Measurements from ENCODE around the gene DDA1. TPM values are rescaled to one million over a fixed set of nuclear protein-coding genes. Genes with fewer than 3 reads are reported as not detected.

Gene DDA1
- total and polyA plus RNA-seq, 2 of the 13 experiments (the other 11 are each of a cell fraction or from before 2014, with no cell fraction given), result 24.5 to 26.0 TPM

DNA sequence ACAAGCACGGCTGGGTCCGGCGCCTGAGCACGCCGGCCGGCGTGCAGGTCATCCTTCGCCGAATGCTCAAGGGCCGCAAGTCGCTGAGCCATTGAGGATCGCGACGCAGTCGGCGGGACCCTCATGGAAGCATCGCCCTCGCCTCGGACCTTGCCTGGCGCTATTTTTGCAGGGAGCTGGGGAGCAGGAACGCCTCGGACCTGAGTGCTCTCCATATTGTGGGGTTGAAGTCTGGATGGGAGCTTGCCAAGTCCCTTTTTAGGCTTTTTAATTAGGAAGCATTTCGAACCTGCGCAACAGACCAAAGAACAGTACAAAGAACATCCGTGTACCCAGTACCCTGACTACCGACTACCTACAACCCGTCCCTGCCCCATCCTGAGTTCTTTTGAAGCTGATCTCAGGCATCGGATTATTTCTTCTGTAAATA, 3.1 kb upstream of the DDA1 start (continued):
- no peak for TF ChIP-seq ZFP1 (CRISPR knock-in tag; IDR thresholded peaks at IDR 0.05)
- no peak for TF ChIP-seq HOXD1 (CRISPR knock-in tag; IDR thresholded peaks at IDR 0.05)
- no peak for TF ChIP-seq ZNF501 (CRISPR knock-in tag; IDR thresholded peaks at IDR 0.05)
- TF ChIP-seq, protein P1, sequence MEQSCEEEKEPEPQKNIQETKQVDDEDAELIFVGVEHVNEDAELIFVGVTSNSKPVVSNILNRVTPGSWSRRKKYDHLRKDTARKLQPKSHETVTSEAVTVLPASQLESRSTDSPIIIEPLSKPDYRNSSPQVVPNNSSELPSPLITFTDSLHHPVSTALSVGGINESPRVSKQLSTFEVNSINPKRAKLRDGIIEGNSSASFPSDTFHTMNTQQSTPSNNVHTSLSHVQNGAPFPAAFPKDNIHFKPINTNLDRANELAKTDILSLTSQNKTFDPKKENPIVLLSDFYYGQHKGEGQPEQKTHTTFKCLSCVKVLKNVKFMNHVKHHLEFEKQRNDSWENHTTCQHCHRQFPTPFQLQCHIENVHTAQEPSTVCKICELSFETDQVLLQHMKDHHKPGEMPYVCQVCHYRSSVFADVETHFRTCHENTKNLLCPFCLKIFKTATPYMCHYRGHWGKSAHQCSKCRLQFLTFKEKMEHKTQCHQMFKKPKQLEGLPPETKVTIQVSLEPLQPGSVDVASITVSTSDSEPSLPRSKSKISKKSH (CRISPR knock-in tag; IDR thresholded peaks at IDR 0.05; ENCODE audit: borderline replicate concordance), result no peak
- TF ChIP-seq, protein P2, sequence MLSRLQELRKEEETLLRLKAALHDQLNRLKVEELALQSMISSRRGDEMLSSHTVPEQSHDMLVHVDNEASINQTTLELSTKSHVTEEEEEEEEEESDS (CRISPR knock-in tag; IDR thresholded peaks at IDR 0.05; ENCODE audit: borderline replicate concordance), result no peak
- no peak for TF ChIP-seq ELF4 (CRISPR knock-in tag; IDR thresholded peaks at IDR 0.05; ENCODE audit: borderline replicate concordance)
- no peak for TF ChIP-seq MED1 (CRISPR knock-in tag; IDR thresholded peaks at IDR 0.05)
- peak; percentile 4; the same call in 1 of the 2 replicates for TF ChIP-seq HNF4G (IDR thresholded peaks at IDR 0.05; ENCODE audit: borderline replicate concordance, low read depth, low read length)
- no peak for TF ChIP-seq HNF4G (CRISPR knock-in tag; IDR thresholded peaks at IDR 0.05; ENCODE audit: borderline replicate concordance, low read depth)
- TF ChIP-seq AKAP8 (CRISPR knock-in tag; IDR thresholded peaks at IDR 0.05), result no peak
- TF ChIP-seq, protein P3, sequence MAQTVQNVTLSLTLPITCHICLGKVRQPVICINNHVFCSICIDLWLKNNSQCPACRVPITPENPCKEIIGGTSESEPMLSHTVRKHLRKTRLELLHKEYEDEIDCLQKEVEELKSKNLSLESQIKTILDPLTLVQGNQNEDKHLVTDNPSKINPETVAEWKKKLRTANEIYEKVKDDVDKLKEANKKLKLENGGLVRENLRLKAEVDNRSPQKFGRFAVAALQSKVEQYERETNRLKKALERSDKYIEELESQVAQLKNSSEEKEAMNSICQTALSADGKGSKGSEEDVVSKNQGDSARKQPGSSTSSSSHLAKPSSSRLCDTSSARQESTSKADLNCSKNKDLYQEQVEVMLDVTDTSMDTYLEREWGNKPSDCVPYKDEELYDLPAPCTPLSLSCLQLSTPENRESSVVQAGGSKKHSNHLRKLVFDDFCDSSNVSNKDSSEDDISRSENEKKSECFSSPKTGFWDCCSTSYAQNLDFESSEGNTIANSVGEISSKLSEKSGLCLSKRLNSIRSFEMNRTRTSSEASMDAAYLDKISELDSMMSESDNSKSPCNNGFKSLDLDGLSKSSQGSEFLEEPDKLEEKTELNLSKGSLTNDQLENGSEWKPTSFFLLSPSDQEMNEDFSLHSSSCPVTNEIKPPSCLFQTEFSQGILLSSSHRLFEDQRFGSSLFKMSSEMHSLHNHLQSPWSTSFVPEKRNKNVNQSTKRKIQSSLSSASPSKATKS (CRISPR knock-in tag; IDR thresholded peaks at IDR 0.05), result no peak
- TF ChIP-seq ZNF33A (CRISPR knock-in tag; IDR thresholded peaks at IDR 0.05; ENCODE audit: borderline replicate concordance), result no peak
- no peak for TF ChIP-seq ZNF790 (CRISPR knock-in tag; IDR thresholded peaks at IDR 0.05; ENCODE audit: borderline replicate concordance)
- TF ChIP-seq RBAK (CRISPR knock-in tag; IDR thresholded peaks at IDR 0.05), result no peak
- TF ChIP-seq ZSCAN12 (CRISPR knock-in tag; IDR thresholded peaks at IDR 0.05), result 0 out of 2 replicates have a peak, but pooled peaks have one; percentile 60
- TF ChIP-seq KDM6A (CRISPR knock-in tag; IDR thresholded peaks at IDR 0.05; ENCODE audit: low read depth), result no peak
- TF ChIP-seq, protein P4, sequence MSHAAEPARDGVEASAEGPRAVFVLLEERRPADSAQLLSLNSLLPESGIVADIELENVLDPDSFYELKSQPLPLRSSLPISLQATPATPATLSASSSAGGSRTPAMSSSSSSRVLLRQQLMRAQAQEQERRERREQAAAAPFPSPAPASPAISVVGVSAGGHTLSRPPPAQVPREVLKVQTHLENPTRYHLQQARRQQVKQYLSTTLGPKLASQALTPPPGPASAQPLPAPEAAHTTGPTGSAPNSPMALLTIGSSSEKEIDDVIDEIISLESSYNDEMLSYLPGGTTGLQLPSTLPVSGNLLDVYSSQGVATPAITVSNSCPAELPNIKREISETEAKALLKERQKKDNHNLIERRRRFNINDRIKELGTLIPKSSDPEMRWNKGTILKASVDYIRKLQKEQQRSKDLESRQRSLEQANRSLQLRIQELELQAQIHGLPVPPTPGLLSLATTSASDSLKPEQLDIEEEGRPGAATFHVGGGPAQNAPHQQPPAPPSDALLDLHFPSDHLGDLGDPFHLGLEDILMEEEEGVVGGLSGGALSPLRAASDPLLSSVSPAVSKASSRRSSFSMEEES (CRISPR knock-in tag; IDR thresholded peaks at IDR 0.05), result 0 out of 2 replicates have a peak, but pooled peaks have one; percentile 7
- no peak for TF ChIP-seq ZNF569 (CRISPR knock-in tag; IDR thresholded peaks at IDR 0.05; ENCODE audit: borderline replicate concordance)
- no peak for TF ChIP-seq HIVEP1 (CRISPR knock-in tag; IDR thresholded peaks at IDR 0.05)
- TF ChIP-seq SMYD3 (CRISPR knock-in tag; IDR thresholded peaks at IDR 0.05), result no peak
- TF ChIP-seq ZFAT (CRISPR knock-in tag; conservative IDR thresholded peaks at IDR 0.05), result no peak
- TF ChIP-seq GTF3A (CRISPR knock-in tag; conservative IDR thresholded peaks at IDR 0.05), result no peak
- no peak for TF ChIP-seq ARNT2 (CRISPR knock-in tag; IDR thresholded peaks at IDR 0.05; ENCODE audit: low read depth)
- TF ChIP-seq ZNF24 (IDR thresholded peaks at IDR 0.05), result no peak
- TF ChIP-seq, protein P5, sequence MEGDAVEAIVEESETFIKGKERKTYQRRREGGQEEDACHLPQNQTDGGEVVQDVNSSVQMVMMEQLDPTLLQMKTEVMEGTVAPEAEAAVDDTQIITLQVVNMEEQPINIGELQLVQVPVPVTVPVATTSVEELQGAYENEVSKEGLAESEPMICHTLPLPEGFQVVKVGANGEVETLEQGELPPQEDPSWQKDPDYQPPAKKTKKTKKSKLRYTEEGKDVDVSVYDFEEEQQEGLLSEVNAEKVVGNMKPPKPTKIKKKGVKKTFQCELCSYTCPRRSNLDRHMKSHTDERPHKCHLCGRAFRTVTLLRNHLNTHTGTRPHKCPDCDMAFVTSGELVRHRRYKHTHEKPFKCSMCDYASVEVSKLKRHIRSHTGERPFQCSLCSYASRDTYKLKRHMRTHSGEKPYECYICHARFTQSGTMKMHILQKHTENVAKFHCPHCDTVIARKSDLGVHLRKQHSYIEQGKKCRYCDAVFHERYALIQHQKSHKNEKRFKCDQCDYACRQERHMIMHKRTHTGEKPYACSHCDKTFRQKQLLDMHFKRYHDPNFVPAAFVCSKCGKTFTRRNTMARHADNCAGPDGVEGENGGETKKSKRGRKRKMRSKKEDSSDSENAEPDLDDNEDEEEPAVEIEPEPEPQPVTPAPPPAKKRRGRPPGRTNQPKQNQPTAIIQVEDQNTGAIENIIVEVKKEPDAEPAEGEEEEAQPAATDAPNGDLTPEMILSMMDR (CRISPR knock-in tag; IDR thresholded peaks at IDR 0.05), result no peak
- peak; percentile 24 for TF ChIP-seq ZNF768 (CRISPR knock-in tag; IDR thresholded peaks at IDR 0.05)
